Activated CD8-positive, alpha-beta memory T cell treated with anti-CD3 and anti-CD28 coated beads, Interleukin-2, amount 50 U/mL, for 24 hours (primary cell): ENCODE data around the gene SAMD4B.
"Not testable (repeated sequence)": the region's sequence is repeated elsewhere in the genome, so short reads cannot be mapped to it uniquely, and the experiment has no call there.

Source experiments
- DNase-seq: peaks from one replicate; pipeline ENCODE4 v3.0.0-alpha.2; 2020; ENCODE audit errors: extremely low read depth

SAMD4B gene

GRCh38 chr19:39310558-39311311, 31.5 kb upstream of the SAMD4B start:
- no peak for DNase-seq

GRCh38 chr19:39314016-39314728, 28.0 kb upstream of the SAMD4B start:
- no peak for DNase-seq

- no peak for DNase-seq
Observed at GRCh38 chr19:39315933-39316332, 26.3 kb upstream of the SAMD4B start.

GRCh38 chr19:39316627-39317321, 25.4 kb upstream of the SAMD4B start:
- no peak for DNase-seq

GRCh38 chr19:39317476-39317875, 24.7 kb upstream of the SAMD4B start:
- no peak for DNase-seq

GRCh38 chr19:39318071-39318470, 24.1 kb upstream of the SAMD4B start:
- no peak for DNase-seq

GRCh38 chr19:39318690-39319089, 23.5 kb upstream of the SAMD4B start:
- no peak for DNase-seq

- no peak for DNase-seq
Observed at GRCh38 chr19:39319098-39319891, 22.9 kb upstream of the SAMD4B start.

GRCh38 chr19:39319892-39320248, 22.4 kb upstream of the SAMD4B start:
- no peak for DNase-seq

GRCh38 chr19:39321117-39321831, 20.9 kb upstream of the SAMD4B start:
- no peak for DNase-seq

- no peak for DNase-seq
Observed at GRCh38 chr19:39321832-39322176, 20.4 kb upstream of the SAMD4B start.

- no peak for DNase-seq
Observed at GRCh38 chr19:39324242-39324842, 17.9 kb upstream of the SAMD4B start.

GRCh38 chr19:39325778-39326665, 16.2 kb upstream of the SAMD4B start:
- DNase-seq = no peak

GRCh38 chr19:39327363-39328045, 14.7 kb upstream of the SAMD4B start:
- no peak for DNase-seq

GRCh38 chr19:39328046-39328705, 14.0 kb upstream of the SAMD4B start:
- DNase-seq = peak; percentile 60

GRCh38 chr19:39329948-39330347, 12.3 kb upstream of the SAMD4B start:
- DNase-seq = no peak

GRCh38 chr19:39332293-39332692, 9.9 kb upstream of the SAMD4B start:
- DNase-seq = no peak

- DNase-seq = not testable (repeated sequence)
Observed at GRCh38 chr19:39332738-39333137, 9.5 kb upstream of the SAMD4B start.

- no peak for DNase-seq
Observed at GRCh38 chr19:39333507-39333906, 8.7 kb upstream of the SAMD4B start.
